GM19397 (cell line): ENCODE measurements around the gene EMC8.
"Not testable (repeated sequence)": the region's sequence is repeated elsewhere in the genome, so short reads cannot be mapped to it uniquely, and the experiment has no call there.

Experiments
- ATAC-seq: cut with Tn5 transposase; IDR thresholded peaks from one replicate; pipeline ENCODE4 v1.9.1; 2021; ENCODE audit warnings: mild to moderate bottlenecking, moderate library complexity; ENCODE audit not compliant: unreplicated experiment

The EMC8 gene

GRCh38 chr16:85799497-85800320 is at the start of gene EMC8, which contains the start of gene COX4I1:
EMC8 (minus strand) TSS chr16:85799544; CDS start chr16:85799295, 249 bp downstream.
COX4I1 (plus strand) TSS chr16:85799695; CDS start chr16:85801206, 1,511 bp downstream.
- peak; percentile 80 for ATAC-seq

GRCh38 chr16:85848986-85849385 is 49.6 kb upstream of the EMC8 start:
- no peak for ATAC-seq

GRCh38 chr16:85847681-85848601 is 48.6 kb upstream of the EMC8 start:
- no peak for ATAC-seq

- no peak for ATAC-seq
Observed at GRCh38 chr16:85847036-85847435, 47.7 kb upstream of the EMC8 start.

- ATAC-seq, result no peak
Observed at GRCh38 chr16:85846461-85846860, 47.1 kb upstream of the EMC8 start.

GRCh38 chr16:85845266-85845665 is 45.9 kb upstream of the EMC8 start:
- no peak for ATAC-seq

GRCh38 chr16:85844786-85845185 is 45.4 kb upstream of the EMC8 start:
- no peak for ATAC-seq

GRCh38 chr16:85844169-85844481 is 44.8 kb upstream of the EMC8 start:
- ATAC-seq, result no peak

- no peak for ATAC-seq
Observed at GRCh38 chr16:85843471-85844168, 44.3 kb upstream of the EMC8 start.

- ATAC-seq, result no peak
Observed at GRCh38 chr16:85842848-85843247, 43.5 kb upstream of the EMC8 start.

- ATAC-seq, result no peak
Observed at GRCh38 chr16:85842435-85842834, 43.1 kb upstream of the EMC8 start.

- ATAC-seq, result no peak
Observed at GRCh38 chr16:85840801-85841200, 41.5 kb upstream of the EMC8 start.

- ATAC-seq, result no peak
Observed at GRCh38 chr16:85840395-85840794, 41.1 kb upstream of the EMC8 start.

- ATAC-seq, result no peak
Observed at GRCh38 chr16:85839681-85840240, 40.4 kb upstream of the EMC8 start.

GRCh38 chr16:85838876-85839585 is 39.7 kb upstream of the EMC8 start:
- no peak for ATAC-seq

GRCh38 chr16:85838381-85838780 is 39.0 kb upstream of the EMC8 start:
- ATAC-seq, result no peak

GRCh38 chr16:85837654-85838053 is 38.3 kb upstream of the EMC8 start:
- not testable (repeated sequence) for ATAC-seq

- ATAC-seq, result no peak
Observed at GRCh38 chr16:85836706-85837582, 37.6 kb upstream of the EMC8 start.

- ATAC-seq, result no peak
Observed at GRCh38 chr16:85835956-85836705, 36.8 kb upstream of the EMC8 start.
